Epithelial cell of proximal tubule (primary cell): ENCODE data around the gene SDF2L1. TPM values are rescaled to one million over a fixed set of nuclear protein-coding genes. Genes with fewer than 3 reads are reported as not detected.

Experiments
- DNase-seq: peaks from one replicate; pipeline ENCODE4 v3.0.0-alpha.2; 2011; ENCODE audit warnings: low read depth
- H3K4me3 ChIP-seq: 2 replicates; pipeline ENCODE4 v1.5.1; 2011; ENCODE audit warnings: low read depth, mild to moderate bottlenecking, low read length
- total RNA-seq: library from RNA; depleted of rRNA; stranded (reverse); fragments of >200 nt; gene quantifications from 2 replicates; pipeline ENCODE4 v1.2.3, GENCODE V29; 2015
- TF ChIP-seq, protein P1 (sequence below): conservative IDR thresholded peaks from 2 replicates; pipeline ENCODE4 v1.5.1; 2012; ENCODE audit warnings: low read depth, mild to moderate bottlenecking, low read length

SDF2L1 gene
- total RNA-seq, 1 donor from 2014 or later = 93.2 TPM

GRCh38 chr22:21693333-21693998, 51.4 kb downstream of the SDF2L1 start:
- no peak overlapping the region for H3K4me3 ChIP-seq
- no peak for DNase-seq
- TF ChIP-seq, protein P1, sequence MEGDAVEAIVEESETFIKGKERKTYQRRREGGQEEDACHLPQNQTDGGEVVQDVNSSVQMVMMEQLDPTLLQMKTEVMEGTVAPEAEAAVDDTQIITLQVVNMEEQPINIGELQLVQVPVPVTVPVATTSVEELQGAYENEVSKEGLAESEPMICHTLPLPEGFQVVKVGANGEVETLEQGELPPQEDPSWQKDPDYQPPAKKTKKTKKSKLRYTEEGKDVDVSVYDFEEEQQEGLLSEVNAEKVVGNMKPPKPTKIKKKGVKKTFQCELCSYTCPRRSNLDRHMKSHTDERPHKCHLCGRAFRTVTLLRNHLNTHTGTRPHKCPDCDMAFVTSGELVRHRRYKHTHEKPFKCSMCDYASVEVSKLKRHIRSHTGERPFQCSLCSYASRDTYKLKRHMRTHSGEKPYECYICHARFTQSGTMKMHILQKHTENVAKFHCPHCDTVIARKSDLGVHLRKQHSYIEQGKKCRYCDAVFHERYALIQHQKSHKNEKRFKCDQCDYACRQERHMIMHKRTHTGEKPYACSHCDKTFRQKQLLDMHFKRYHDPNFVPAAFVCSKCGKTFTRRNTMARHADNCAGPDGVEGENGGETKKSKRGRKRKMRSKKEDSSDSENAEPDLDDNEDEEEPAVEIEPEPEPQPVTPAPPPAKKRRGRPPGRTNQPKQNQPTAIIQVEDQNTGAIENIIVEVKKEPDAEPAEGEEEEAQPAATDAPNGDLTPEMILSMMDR = no peak

Other genes starting within 250 kb of the SDF2L1 start
- gene HIC2, start 224.9 kb upstream of the SDF2L1 start, total RNA-seq = 4.4 and 5.3 TPM in 2 replicates
- gene TMEM191C, start 174.9 kb upstream of the SDF2L1 start, total RNA-seq = 1.8 and 3.8 TPM in 2 replicates
- 0.12 TPM in 1 of 2 replicates, not detected in the other for gene RIMBP3C, start 90.8 kb upstream of the SDF2L1 start, total RNA-seq
- gene UBE2L3, start 74.6 kb upstream of the SDF2L1 start, total RNA-seq = 102 and 113 TPM in 2 replicates
- 123 TPM in 2 replicates for gene YDJC, start 12.3 kb upstream of the SDF2L1 start, total RNA-seq
- 0.17 and 0.29 TPM in 2 replicates for gene CCDC116, start 9.5 kb upstream of the SDF2L1 start, total RNA-seq
- gene PPIL2, start 23.7 kb downstream of the SDF2L1 start, total RNA-seq = 25.5 and 31.0 TPM in 2 replicates
- gene YPEL1, start 93.5 kb downstream of the SDF2L1 start, total RNA-seq = 1.5 and 7.3 TPM in 2 replicates
- 42.3 and 54.6 TPM in 2 replicates for gene MAPK1, start 225.3 kb downstream of the SDF2L1 start, total RNA-seq